IPS DF 6.9 (cell line): ENCODE results near the gene PDZD7.
A peak's percentile ranks its signal among the peaks of the same experiment; 100 is the strongest.

ENCODE experiments used
- DNase-seq: peaks from one replicate; pipeline ENCODE4 v3.0.0-alpha.2; 2013; ENCODE audit warnings: low read depth, low spot score
- H3K27ac ChIP-seq: one replicate; pipeline ENCODE4 v1.5.1; 2013; ENCODE audit warnings: low read length, control low read depth
- H3K27me3 ChIP-seq: 2 replicates; pipeline ENCODE4 v1.6.1; 2013; ENCODE audit warnings: mild to moderate bottlenecking, low read length; ENCODE audit not compliant: control insufficient read depth, insufficient read depth
- H3K36me3 ChIP-seq: 2 replicates; pipeline ENCODE4 v1.6.1; 2013; ENCODE audit warnings: low read length; ENCODE audit not compliant: control insufficient read depth, insufficient read depth
- H3K4me1 ChIP-seq: 2 replicates; pipeline ENCODE4 v1.6.1; 2013; ENCODE audit warnings: low read length; ENCODE audit not compliant: control insufficient read depth, insufficient read depth
- H3K4me3 ChIP-seq: 2 replicates; pipeline ENCODE4 v1.5.1; 2013; ENCODE audit warnings: mild to moderate bottlenecking, low read length
- H3K9me3 ChIP-seq: 2 replicates; pipeline ENCODE4 v1.6.1; 2013; ENCODE audit warnings: low read length, inconsistent platforms; ENCODE audit not compliant: control insufficient read depth, insufficient read depth
- WGBS: extraction: QIAGEN DNeasy Blood & Tissue Kit; methylation state at CpG from one replicate; pipeline ENCODE4 v1.1.7; 2013; ENCODE audit warnings: mixed read lengths, missing lambda C conversion rate; ENCODE audit not compliant: insufficient read length, insufficient coverage; 5-methylcytosine and 5-hydroxymethylcytosine counted together

PDZD7 gene

GRCh38 chr10:101031128-101031795 is at the start of gene PDZD7, which contains the start of gene SFXN3:
TSS of gene PDZD7 (minus strand) at chr10:101031129. CDS start at chr10:101030219, 910 bp downstream.
TSS of gene SFXN3 (plus strand) at chr10:101031234. CDS start at chr10:101034695, 3,461 bp downstream.
- Histone ChIP-seq H3K4me1 (peaks cover 11% of the 10 kb centered on the region; the same call in 1 of the 2 replicates), H3K4me3 (peak within 1 kb of the TSS; percentile 51; the same call in 1 of the 2 replicates), H3K9me3 (no peaks in the 10 kb centered on the region), H3K36me3 (no peaks in the 10 kb centered on the region), H3K27ac (no peak within 1 kb of the TSS), H3K27me3 (peaks cover 4% of the 10 kb centered on the region; the same call in 1 of the 2 replicates)
- WGBS = no CpG with 5 or more reads among the region's 38 CpGs
- no peak for DNase-seq

- no peaks in the 10 kb centered on the region for H3K9me3 ChIP-seq
- no peak overlapping the region for H3K4me3 ChIP-seq
- H3K4me1 ChIP-seq = no peaks in the 10 kb centered on the region
- no CpG with 5 or more reads among the region's 1 CpG for WGBS
- no peak overlapping the region for H3K27ac ChIP-seq
- no peaks in the 10 kb centered on the region for H3K36me3 ChIP-seq
- H3K27me3 ChIP-seq = peaks cover 1% of the 10 kb centered on the region; the same call in 1 of the 2 replicates
- DNase-seq = no peak
Measured at GRCh38 chr10:101079874-101080273, 48.9 kb upstream of the PDZD7 start.

GRCh38 chr10:101076630-101077029 is 45.7 kb upstream of the PDZD7 start:
- DNase-seq = no peak
- Histone ChIP-seq H3K4me1 (no peaks in the 10 kb centered on the region; the same call in 1 of the 2 replicates), H3K36me3 (no peaks in the 10 kb centered on the region), H3K4me3 (no peak overlapping the region), H3K27ac (no peak overlapping the region), H3K27me3 (peaks cover 14% of the 10 kb centered on the region; the same call in 1 of the 2 replicates), H3K9me3 (no peaks in the 10 kb centered on the region)
- WGBS = no CpG with 5 or more reads among the region's 5 CpGs

- H3K36me3 ChIP-seq = no peaks in the 10 kb centered on the region
- no peaks in the 10 kb centered on the region; the same call in 1 of the 2 replicates for H3K4me1 ChIP-seq
- H3K27me3 ChIP-seq = peaks cover 13% of the 10 kb centered on the region; the same call in 1 of the 2 replicates
- WGBS = no CpG with 5 or more reads among the region's 4 CpGs
- DNase-seq = no peak
- no peak overlapping the region for H3K4me3 ChIP-seq
- no peak overlapping the region for H3K27ac ChIP-seq
- no peaks in the 10 kb centered on the region for H3K9me3 ChIP-seq
Measured at GRCh38 chr10:101075775-101076174, 44.8 kb upstream of the PDZD7 start.

- Histone ChIP-seq H3K27ac (no peak overlapping the region), H3K4me1 (no peaks in the 10 kb centered on the region; the same call in 1 of the 2 replicates), H3K27me3 (peaks cover 13% of the 10 kb centered on the region; the same call in 1 of the 2 replicates), H3K9me3 (no peaks in the 10 kb centered on the region), H3K4me3 (no peak overlapping the region), H3K36me3 (no peaks in the 10 kb centered on the region)
- DNase-seq = no peak
- WGBS = no CpG with 5 or more reads among the region's 13 CpGs
Measured at GRCh38 chr10:101073631-101074030, 42.7 kb upstream of the PDZD7 start.

GRCh38 chr10:101072923-101073322 is 42.0 kb upstream of the PDZD7 start:
- H3K9me3 ChIP-seq = no peaks in the 10 kb centered on the region
- DNase-seq = no peak
- no peak overlapping the region for H3K27ac ChIP-seq
- peaks cover 13% of the 10 kb centered on the region; the same call in 1 of the 2 replicates for H3K27me3 ChIP-seq
- WGBS = no CpG with 5 or more reads among the region's 9 CpGs
- no peaks in the 10 kb centered on the region for H3K36me3 ChIP-seq
- no peak overlapping the region for H3K4me3 ChIP-seq
- no peaks in the 10 kb centered on the region; the same call in 1 of the 2 replicates for H3K4me1 ChIP-seq

- H3K36me3 ChIP-seq = no peaks in the 10 kb centered on the region
- no peak overlapping the region for H3K4me3 ChIP-seq
- H3K27me3 ChIP-seq = peaks cover 13% of the 10 kb centered on the region; the same call in 1 of the 2 replicates
- H3K4me1 ChIP-seq = no peaks in the 10 kb centered on the region; the same call in 1 of the 2 replicates
- DNase-seq = no peak
- whole genome bisulfite sequencing = no CpG with 5 or more reads among the region's 7 CpGs
- H3K9me3 ChIP-seq = no peaks in the 10 kb centered on the region
- no peak overlapping the region for H3K27ac ChIP-seq
Measured at GRCh38 chr10:101071885-101072433, 41.0 kb upstream of the PDZD7 start.

- H3K36me3 ChIP-seq = no peaks in the 10 kb centered on the region
- H3K27me3 ChIP-seq = peaks cover 18% of the 10 kb centered on the region
- H3K27ac ChIP-seq = no peak overlapping the region
- H3K9me3 ChIP-seq = no peaks in the 10 kb centered on the region
- no CpG with 5 or more reads among the region's 6 CpGs for WGBS
- no peak for DNase-seq
- no peak overlapping the region for H3K4me3 ChIP-seq
- H3K4me1 ChIP-seq = no peaks in the 10 kb centered on the region; the same call in 1 of the 2 replicates
Measured at GRCh38 chr10:101071267-101071884, 40.4 kb upstream of the PDZD7 start.

GRCh38 chr10:101070098-101070497 is 39.2 kb upstream of the PDZD7 start:
- Histone ChIP-seq H3K36me3 (no peaks in the 10 kb centered on the region), H3K4me1 (peaks cover 3% of the 10 kb centered on the region), H3K27me3 (peaks cover 31% of the 10 kb centered on the region), H3K4me3 (no peak overlapping the region), H3K27ac (no peak overlapping the region), H3K9me3 (no peaks in the 10 kb centered on the region)
- DNase-seq = no peak
- WGBS = no CpG with 5 or more reads among the region's 3 CpGs

GRCh38 chr10:101069441-101069840 is 38.5 kb upstream of the PDZD7 start:
- no peak overlapping the region for H3K4me3 ChIP-seq
- DNase-seq = no peak
- H3K27ac ChIP-seq = no peak overlapping the region
- peaks cover 37% of the 10 kb centered on the region for H3K27me3 ChIP-seq
- H3K4me1 ChIP-seq = peaks cover 3% of the 10 kb centered on the region
- no CpG with 5 or more reads among the region's 5 CpGs for WGBS
- no peaks in the 10 kb centered on the region for H3K36me3 ChIP-seq
- no peaks in the 10 kb centered on the region for H3K9me3 ChIP-seq
